B cell (primary cell): ENCODE data around the gene CLDN20. TPM values are rescaled to one million over a fixed set of nuclear protein-coding genes. Genes with fewer than 3 reads are reported as not detected.

Experiments
- ATAC-seq: fragments of 200-7000 bp; cut with Tn5 transposase; one replicate; pipeline ENCODE4 v1.10.0; 2021; ENCODE audit warnings: low read depth, mild to moderate bottlenecking, moderate number of reproducible peaks, moderate library complexity
- CTCF ChIA-PET: fragments of 350-600 bp; sonication (Branson Sonifier 250); formaldehyde crosslinking; loops from one replicate; lab custom pipeline; 2021; ENCODE audit warnings: antibody characterized with exemption, inconsistent platforms; lab: Charles Lee
- POLR2A ChIA-PET: fragments of 350-600 bp; sonication (Branson Sonifier 250); formaldehyde crosslinking; loops from one replicate; lab custom pipeline; 2021; ENCODE audit warnings: antibody characterized with exemption; lab: Charles Lee
- DNase-seq: peaks from one replicate; pipeline ENCODE4 v3.0.0; 2013
- H2AFZ ChIP-seq: 2 replicates; pipeline ENCODE4 v1.6.1; 2012; ENCODE audit warnings: mild to moderate bottlenecking, low read depth, low read length; ENCODE audit not compliant: insufficient read depth, poor library complexity, severe bottlenecking
- H3K27ac ChIP-seq, 2 donors: 1 replicate in 1 of 2; 2 replicates in 1 of 2; pipeline ENCODE4 v1.5.1; 2012 to 2013; ENCODE audit warnings: low read length in 2 of 2, mild to moderate bottlenecking in 2 of 2, moderate library complexity in 1 of 2
- H3K27me3 ChIP-seq, 4 experiments: fragments of 200-600 bp in 1 of 4; sonication (generic) in 1 of 4; replicated peaks in 1 of 4; 1 replicate in 2 of 4; 2 replicates in 2 of 4; pipeline versions ENCODE4 v1.6.1 to v1.7.0; 2013 to 2016; ENCODE audit warnings: low read length in 3 of 4, mild to moderate bottlenecking in 2 of 4, mixed read lengths in 1 of 4, moderate library complexity in 1 of 4; ENCODE audit not compliant: insufficient read depth in 4 of 4, control insufficient read depth in 3 of 4; ENCODE audit errors: control extremely low read depth in 1 of 4
- H3K36me3 ChIP-seq, 2 experiments: replicated peaks in 1 of 2; 1 replicate in 1 of 2; 2 replicates in 1 of 2; pipeline versions ENCODE4 v1.6.1 to v1.7.1; 2013; ENCODE audit warnings: low read length in 1 of 2; ENCODE audit not compliant: insufficient read depth in 2 of 2, control insufficient read depth in 1 of 2; ENCODE audit errors: control extremely low read depth in 1 of 2, extremely low read depth in 1 of 2
- H3K4me1 ChIP-seq, 2 donors: fragments of 200-600 bp in 1 of 2; sonication (generic) in 1 of 2; 1 replicate in 1 of 2; 2 replicates in 1 of 2; pipeline versions ENCODE4 v1.5.1 to v1.6.1; 2013 to 2017; ENCODE audit warnings: low read length in 2 of 2; ENCODE audit not compliant: control insufficient read depth in 2 of 2, insufficient read depth in 2 of 2
- H3K4me2 ChIP-seq: replicated peaks from 2 replicates; pipeline ENCODE3; 2012; ENCODE audit warnings: mild to moderate bottlenecking, low read depth, low read length; ENCODE audit not compliant: poor library complexity, severe bottlenecking
- H3K4me3 ChIP-seq, 5 experiments: fragments of 200-600 bp in 1 of 5; sonication (generic) in 1 of 5; 1 replicate in 3 of 5; 2 replicates in 2 of 5; pipeline versions ENCODE4 v1.5.1 to v1.7.0; 2011 to 2016; ENCODE audit warnings: low read length in 4 of 5, mild to moderate bottlenecking in 4 of 5, low read depth in 2 of 5, control low read depth in 1 of 5, moderate library complexity in 1 of 5; ENCODE audit not compliant: insufficient read depth in 1 of 5; ENCODE audit errors: control extremely low read depth in 1 of 5, extremely low read depth in 1 of 5
- H3K79me2 ChIP-seq: fragments of 200-600 bp; sonication (generic); one replicate; pipeline ENCODE4 v1.6.0; 2016; ENCODE audit warnings: low read length; ENCODE audit not compliant: control insufficient read depth, insufficient read depth
- H3K9ac ChIP-seq: fragments of 200-600 bp; sonication (generic); 2 replicates; pipeline ENCODE4 v1.6.1; 2017; ENCODE audit warnings: mild to moderate bottlenecking, low read length, moderate library complexity
- H3K9me3 ChIP-seq, 3 donors: one replicate each; pipeline versions ENCODE4 v1.6.1 to v1.7.1; 2013; ENCODE audit warnings: low read length in 2 of 3; ENCODE audit not compliant: control insufficient read depth in 2 of 3, insufficient read depth in 1 of 3; ENCODE audit errors: control extremely low read depth in 1 of 3
- H4K20me1 ChIP-seq: 2 replicates; pipeline ENCODE4 v1.6.0; 2012; ENCODE audit warnings: mild to moderate bottlenecking, low read length; ENCODE audit not compliant: insufficient read depth, control insufficient read depth, poor library complexity, severe bottlenecking
- H3K27ac Mint-ChIP-seq: one replicate; pipeline ENCODE4 v1.8.0; 2021; ENCODE audit warnings: mixed read lengths
- H3K27me3 Mint-ChIP-seq: one replicate; pipeline ENCODE4 v1.8.0; 2021; ENCODE audit warnings: mixed read lengths
- H3K4me1 Mint-ChIP-seq: one replicate; pipeline ENCODE4 v1.8.0; 2021; ENCODE audit warnings: mixed read lengths
- H3K4me3 Mint-ChIP-seq: one replicate; pipeline ENCODE4 v1.8.0; 2021; ENCODE audit warnings: mixed read lengths
- H3K9me3 Mint-ChIP-seq: one replicate; pipeline ENCODE4 v1.8.0; 2022; ENCODE audit warnings: mixed read lengths; ENCODE audit not compliant: insufficient read depth
- EZH2 ChIP-seq: IDR thresholded peaks from 2 replicates; pipeline ENCODE4 v1.6.1; 2012; ENCODE audit warnings: borderline replicate concordance, low read depth, mild to moderate bottlenecking, moderate library complexity, low read length; ENCODE audit not compliant: insufficient read depth, poor library complexity, severe bottlenecking
- WGBS: methylation state at CpG from one replicate; pipeline ENCODE4 v1.1.5; 2013; ENCODE audit warnings: missing lambda C conversion rate; ENCODE audit not compliant: insufficient coverage; 5-methylcytosine and 5-hydroxymethylcytosine counted together
- intact Hi-C: fragments of 100-400 bp; cut with micrococcal nuclease; formaldehyde crosslinking; loops from one replicate; pipeline ENCODE4 v1.10.0; 2022
- polyA plus RNA-seq: library from polyadenylated mRNA; depleted of rRNA; stranded (reverse); fragments of >200 nt; gene quantifications from 2 replicates; pipeline ENCODE4 v1.2.3, GENCODE V29; 2012
- total RNA-seq, 2 donors: library from RNA; stranded (reverse); fragments of 120-200 nt in 1 of 2; gene quantifications; 1 replicate in 1 of 2; 2 replicates in 1 of 2; pipeline versions ENCODE4 v1.2.3 to v1.2.4, GENCODE V29; 2013 to 2022
- TF ChIP-seq, protein P1 (sequence below): fragments of 200-600 bp; IDR thresholded peaks from one replicate; pipeline ENCODE4 v1.8.0; 2022; ENCODE audit warnings: antibody characterized with exemption, mild to moderate bottlenecking

Gene CLDN20
- total and polyA plus RNA-seq, 2 donors (not counting 1 experiment from before 2014, with no cell fraction given) = not detected

DNA sequence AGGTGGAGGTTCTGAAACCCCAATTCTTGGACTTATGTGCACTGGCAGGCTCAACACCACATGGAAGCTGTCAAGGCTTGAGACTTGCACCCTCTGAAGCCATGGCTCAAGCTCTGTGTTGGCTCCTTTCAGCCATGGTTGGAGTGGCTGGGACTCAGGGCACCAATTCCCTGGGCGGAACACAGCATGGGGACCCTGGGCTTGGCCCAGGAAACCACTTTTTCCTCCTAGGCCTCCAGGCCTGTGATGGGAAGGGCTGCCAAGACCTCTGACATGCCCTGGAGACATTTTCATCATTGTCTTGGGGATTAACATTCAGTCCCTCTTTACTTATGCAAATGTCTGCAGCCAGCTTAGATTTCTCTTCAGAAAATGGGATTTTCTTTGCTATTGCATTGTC, 26.2 kb upstream of the CLDN20 start:
- H3K27ac Mint-ChIP-seq = no peak overlapping the region
- Histone ChIP-seq H3K9me3 (peaks cover 0 to 8% (median 0%) of the 10 kb centered on the region in 3 donors), H3K27ac (no peak overlapping the region), H3K27me3 (no peaks in the 10 kb centered on the region), H3K79me2 (no peaks in the 10 kb centered on the region), H3K9ac (no peak overlapping the region), H3K4me2 (no peak overlapping the region), H2AFZ (no peak overlapping the region), H3K4me1 (no peaks in the 10 kb centered on the region), H4K20me1 (no peaks in the 10 kb centered on the region), H3K4me3 (no peak overlapping the region), H3K36me3 (no peaks in the 10 kb centered on the region)
- intact Hi-C loops = no loop called here
- ChIA-PET POLR2A (interaction anchor here (0.6 kb wide), 1 partner anchor 34 kb away, joined by 6 read pairs; no protein-coding TSS in a partner anchor), CTCF (interaction anchor here (1.4 kb wide), 1 partner anchor 11 kb away, joined by 5 read pairs; no protein-coding TSS in a partner anchor)
- ATAC-seq (no peak), DNase-seq (no peak)
- no peak overlapping the region for H3K4me3 Mint-ChIP-seq
- 100% methylated on average over 1 of the region's 1 CpG for WGBS
- no peaks in the 10 kb centered on the region for H3K27me3 Mint-ChIP-seq
- TF ChIP-seq, protein P1, sequence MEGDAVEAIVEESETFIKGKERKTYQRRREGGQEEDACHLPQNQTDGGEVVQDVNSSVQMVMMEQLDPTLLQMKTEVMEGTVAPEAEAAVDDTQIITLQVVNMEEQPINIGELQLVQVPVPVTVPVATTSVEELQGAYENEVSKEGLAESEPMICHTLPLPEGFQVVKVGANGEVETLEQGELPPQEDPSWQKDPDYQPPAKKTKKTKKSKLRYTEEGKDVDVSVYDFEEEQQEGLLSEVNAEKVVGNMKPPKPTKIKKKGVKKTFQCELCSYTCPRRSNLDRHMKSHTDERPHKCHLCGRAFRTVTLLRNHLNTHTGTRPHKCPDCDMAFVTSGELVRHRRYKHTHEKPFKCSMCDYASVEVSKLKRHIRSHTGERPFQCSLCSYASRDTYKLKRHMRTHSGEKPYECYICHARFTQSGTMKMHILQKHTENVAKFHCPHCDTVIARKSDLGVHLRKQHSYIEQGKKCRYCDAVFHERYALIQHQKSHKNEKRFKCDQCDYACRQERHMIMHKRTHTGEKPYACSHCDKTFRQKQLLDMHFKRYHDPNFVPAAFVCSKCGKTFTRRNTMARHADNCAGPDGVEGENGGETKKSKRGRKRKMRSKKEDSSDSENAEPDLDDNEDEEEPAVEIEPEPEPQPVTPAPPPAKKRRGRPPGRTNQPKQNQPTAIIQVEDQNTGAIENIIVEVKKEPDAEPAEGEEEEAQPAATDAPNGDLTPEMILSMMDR = no peak
- TF ChIP-seq EZH2 = no peak
- H3K9me3 Mint-ChIP-seq = peaks cover 2% of the 10 kb centered on the region
- no peaks in the 10 kb centered on the region for H3K4me1 Mint-ChIP-seq

DNA sequence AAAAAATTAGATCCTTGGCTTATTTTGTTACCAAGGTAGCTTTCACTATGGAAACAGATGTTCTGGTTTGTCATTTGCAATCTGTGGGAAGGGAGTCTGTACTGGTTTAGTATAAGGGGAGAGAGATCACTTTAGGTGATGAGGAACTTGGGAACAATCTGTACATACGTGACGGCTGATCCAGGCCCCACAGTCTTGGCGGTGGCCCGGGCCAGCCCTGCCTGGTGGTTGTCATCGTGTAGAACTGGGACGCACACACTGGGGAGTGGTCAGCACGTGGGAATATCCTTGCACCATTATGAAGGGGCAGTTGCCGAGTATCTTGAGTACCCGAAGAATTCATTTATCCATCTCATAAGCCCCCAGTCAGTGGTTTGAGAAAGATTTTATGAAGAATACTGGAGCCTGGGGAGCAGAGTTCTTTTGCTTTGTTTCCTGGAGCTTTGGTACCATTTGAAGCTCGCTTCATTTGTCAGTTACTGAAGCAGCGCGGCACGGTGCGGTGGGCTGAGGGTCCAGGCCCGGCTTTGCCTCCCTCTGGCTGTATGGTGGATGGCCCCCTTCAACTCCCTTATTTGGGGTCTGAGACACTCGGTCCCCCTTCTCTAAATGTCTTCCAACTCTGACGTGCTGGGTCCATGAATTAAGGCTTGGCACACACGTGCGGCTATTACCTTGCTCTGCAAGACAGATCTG, 22.8 kb upstream of the CLDN20 start:
- no peak overlapping the region for H3K27ac Mint-ChIP-seq
- peaks cover 2% of the 10 kb centered on the region for H3K9me3 Mint-ChIP-seq

More for the DNA sequence above, 22.8 kb upstream of the CLDN20 start:
- Histone ChIP-seq H4K20me1 (no peaks in the 10 kb centered on the region), H3K36me3 (no peaks in the 10 kb centered on the region), H3K79me2 (no peaks in the 10 kb centered on the region), H2AFZ (no peak overlapping the region), H3K27me3 (no peaks in the 10 kb centered on the region), H3K9ac (no peak overlapping the region), H3K27ac (no peak overlapping the region), H3K4me1 (no peaks in the 10 kb centered on the region), H3K4me2 (no peak overlapping the region), H3K9me3 (peaks cover 0 to 10% (median 0%) of the 10 kb centered on the region in 3 donors), H3K4me3 (no peak overlapping the region)
- Mint-ChIP-seq H3K4me3 (no peak overlapping the region), H3K27me3 (no peaks in the 10 kb centered on the region), H3K4me1 (no peaks in the 10 kb centered on the region)
- TF ChIP-seq, protein P1 = no peak
- TF ChIP-seq EZH2 = no peak
- intact Hi-C loops = no loop called here
- ChIA-PET POLR2A (no interaction called here), CTCF (no interaction called here)
- WGBS = 98% methylated on average over 10 of the region's 19 CpGs
- ATAC-seq = no peak
- DNase-seq = no peak
